Mucosa of rectum (tissue), 2 donors: ENCODE data around the gene SGCD.

Experiments used
- H3K27ac ChIP-seq, 2 donors: one replicate each; pipeline ENCODE4 v1.7.0; 2013; ENCODE audit warnings: inconsistent platforms in 2 of 2, low read depth in 2 of 2, low read length in 2 of 2
- H3K27me3 ChIP-seq, 2 donors: one replicate each; pipeline ENCODE4 v1.7.0; 2013; ENCODE audit warnings: low read length in 2 of 2; ENCODE audit not compliant: control insufficient read depth in 2 of 2, insufficient read depth in 2 of 2
- H3K36me3 ChIP-seq, 2 donors: one replicate each; pipeline ENCODE4 v1.7.0; 2013; ENCODE audit warnings: low read length in 2 of 2; ENCODE audit not compliant: control insufficient read depth in 2 of 2, insufficient read depth in 2 of 2
- H3K4me1 ChIP-seq, 2 donors: one replicate each; pipeline ENCODE4 v1.7.0; 2013; ENCODE audit warnings: low read length in 2 of 2, mild to moderate bottlenecking in 1 of 2; ENCODE audit not compliant: control insufficient read depth in 2 of 2, insufficient read depth in 2 of 2
- H3K4me3 ChIP-seq, 2 donors: one replicate each; pipeline ENCODE4 v1.7.0; 2013; ENCODE audit warnings: low read length in 2 of 2
- H3K9ac ChIP-seq, 2 donors: one replicate each; pipeline ENCODE4 v1.7.0; 2013; ENCODE audit warnings: low read length in 2 of 2, low read depth in 1 of 2, mild to moderate bottlenecking in 1 of 2
- H3K9me3 ChIP-seq, 2 donors: one replicate each; pipeline ENCODE4 v1.7.0; 2013; ENCODE audit warnings: low read length in 2 of 2; ENCODE audit not compliant: control insufficient read depth in 2 of 2
- donor health status: healthy.
- donor health status: Normal muscosa, but diverticular disease.

The SGCD gene

GRCh38 chr5:156762771-156763170, 435.8 kb downstream of the SGCD start:
- no peaks in the 10 kb centered on the region for H3K27me3 ChIP-seq
- no peaks in the 10 kb centered on the region for H3K9me3 ChIP-seq
- no peak overlapping the region for H3K27ac ChIP-seq
- H3K9ac ChIP-seq: no peak overlapping the region
- no peaks in the 10 kb centered on the region for H3K36me3 ChIP-seq
- H3K4me3 ChIP-seq: no peak overlapping the region
- no peaks in the 10 kb centered on the region for H3K4me1 ChIP-seq

GRCh38 chr5:156764176-156764971, 437.4 kb downstream of the SGCD start:
- Histone ChIP-seq H3K9ac (no peak overlapping the region), H3K36me3 (no peaks in the 10 kb centered on the region), H3K9me3 (no peaks in the 10 kb centered on the region), H3K27me3 (no peaks in the 10 kb centered on the region), H3K4me3 (no peak overlapping the region), H3K4me1 (no peaks in the 10 kb centered on the region), H3K27ac (no peak overlapping the region)

- Histone ChIP-seq H3K9me3 (no peaks in the 10 kb centered on the region), H3K4me3 (no peak overlapping the region), H3K36me3 (no peaks in the 10 kb centered on the region), H3K27ac (no peak overlapping the region), H3K27me3 (no peaks in the 10 kb centered on the region), H3K9ac (no peak overlapping the region), H3K4me1 (no peaks in the 10 kb centered on the region)
These were observed 447.3 kb downstream of the SGCD start for GRCh38 chr5:156774273-156774672.

- Histone ChIP-seq H3K9me3 (no peaks in the 10 kb centered on the region), H3K4me1 (no peaks in the 10 kb centered on the region), H3K9ac (no peak overlapping the region), H3K27ac (no peak overlapping the region), H3K27me3 (no peaks in the 10 kb centered on the region), H3K4me3 (no peak overlapping the region), H3K36me3 (no peaks in the 10 kb centered on the region)
These were observed 451.3 kb downstream of the SGCD start for GRCh38 chr5:156778139-156778706.

- Histone ChIP-seq H3K27me3 (no peaks in the 10 kb centered on the region), H3K4me1 (no peaks in the 10 kb centered on the region), H3K9me3 (no peaks in the 10 kb centered on the region), H3K9ac (no peak overlapping the region), H3K27ac (no peak overlapping the region), H3K4me3 (no peak overlapping the region), H3K36me3 (no peaks in the 10 kb centered on the region)
These were observed 451.8 kb downstream of the SGCD start for GRCh38 chr5:156778752-156779151.

GRCh38 chr5:156779436-156779835, 452.5 kb downstream of the SGCD start:
- no peak overlapping the region for H3K27ac ChIP-seq
- H3K27me3 ChIP-seq: no peaks in the 10 kb centered on the region
- H3K4me3 ChIP-seq: no peak overlapping the region
- no peaks in the 10 kb centered on the region for H3K36me3 ChIP-seq
- H3K9ac ChIP-seq: no peak overlapping the region
- H3K4me1 ChIP-seq: no peaks in the 10 kb centered on the region
- no peaks in the 10 kb centered on the region for H3K9me3 ChIP-seq

GRCh38 chr5:156783092-156783491, 456.1 kb downstream of the SGCD start:
- Histone ChIP-seq H3K4me1 (no peaks in the 10 kb centered on the region), H3K9me3 (no peaks in the 10 kb centered on the region), H3K27me3 (no peaks in the 10 kb centered on the region), H3K36me3 (no peaks in the 10 kb centered on the region), H3K27ac (no peak overlapping the region), H3K4me3 (no peak overlapping the region), H3K9ac (no peak overlapping the region)

GRCh38 chr5:156794687-156795086, 467.7 kb downstream of the SGCD start:
- Histone ChIP-seq H3K9ac (no peak overlapping the region), H3K27ac (no peak overlapping the region), H3K27me3 (no peaks in the 10 kb centered on the region), H3K9me3 (no peaks in the 10 kb centered on the region), H3K4me3 (no peak overlapping the region), H3K4me1 (peaks cover 0 to 5% of the 10 kb centered on the region in 2 donors), H3K36me3 (no peaks in the 10 kb centered on the region)

- Histone ChIP-seq H3K27ac (no peak overlapping the region), H3K36me3 (no peaks in the 10 kb centered on the region), H3K4me1 (peaks cover 0 to 5% of the 10 kb centered on the region in 2 donors), H3K9me3 (no peaks in the 10 kb centered on the region), H3K4me3 (no peak overlapping the region), H3K9ac (no peak overlapping the region), H3K27me3 (no peaks in the 10 kb centered on the region)
These were observed 471.2 kb downstream of the SGCD start for GRCh38 chr5:156798201-156798600.

- H3K27me3 ChIP-seq: no peaks in the 10 kb centered on the region
- no peaks in the 10 kb centered on the region for H3K9me3 ChIP-seq
- no peaks in the 10 kb centered on the region for H3K36me3 ChIP-seq
- H3K4me1 ChIP-seq: peaks cover 0 to 5% of the 10 kb centered on the region in 2 donors
- H3K4me3 ChIP-seq: no peak overlapping the region
- no peak overlapping the region for H3K27ac ChIP-seq
- H3K9ac ChIP-seq: no peak overlapping the region
These were observed 472.2 kb downstream of the SGCD start for GRCh38 chr5:156799171-156799570.
